Endothelial cell of hepatic sinusoid (primary cell): ENCODE results near the gene SOAT2.
"Not testable (repeated sequence)": the region's sequence is repeated elsewhere in the genome, so short reads cannot be mapped to it uniquely, and the experiment has no call there.

ENCODE experiments used
- in situ Hi-C: cut with HindIII; loops from 2 replicates; pipeline ENCODE4 v1.10.0; 2017; ENCODE audit warnings: low sequenced_read_pairs

The SOAT2 gene

GRCh38 chr12:53100466-53101151, 2.7 kb upstream of the SOAT2 start:
- in situ Hi-C loops: loop anchor here (5.0 kb wide), 1 partner anchor 33 kb away; no protein-coding TSS in a partner anchor

- in situ Hi-C loops: loop anchor here (5.0 kb wide), 1 partner anchor 34 kb away; no protein-coding TSS in a partner anchor
Observed at GRCh38 chr12:53101266-53101665, 2.0 kb upstream of the SOAT2 start.

GRCh38 chr12:53101931-53102781, 1.1 kb upstream of the SOAT2 start:
- in situ Hi-C loops: loop anchor here (5.0 kb wide), 1 partner anchor 35 kb away; no protein-coding TSS in a partner anchor

DNA sequence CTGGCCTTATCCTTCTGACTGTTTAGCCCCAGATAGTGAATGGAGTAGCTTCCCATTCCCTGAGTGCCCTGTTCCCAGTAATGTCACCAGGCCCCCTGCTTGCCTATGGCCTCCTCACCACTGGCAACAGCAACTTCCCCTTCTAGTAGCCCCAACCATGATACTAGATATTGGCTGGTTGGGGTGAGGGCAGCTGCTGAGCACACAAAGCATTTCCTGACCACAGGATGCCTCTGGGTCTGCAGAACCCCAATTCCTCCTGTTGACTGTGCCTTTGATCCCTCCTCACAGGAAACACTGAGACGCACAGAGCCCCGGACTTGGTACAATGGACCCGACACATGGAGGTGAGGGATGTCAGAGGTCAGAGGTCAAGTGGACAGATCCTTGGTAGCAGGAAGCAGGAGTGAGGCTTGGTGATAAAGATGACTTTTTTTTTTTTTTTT, 597 bp downstream of the SOAT2 start:
- in situ Hi-C loops: loop anchor here (5.0 kb wide), 1 partner anchor 37 kb away; no protein-coding TSS in a partner anchor

GRCh38 chr12:53105256-53105655, 2.0 kb downstream of the SOAT2 start:
- in situ Hi-C loops: no loop called here

DNA sequence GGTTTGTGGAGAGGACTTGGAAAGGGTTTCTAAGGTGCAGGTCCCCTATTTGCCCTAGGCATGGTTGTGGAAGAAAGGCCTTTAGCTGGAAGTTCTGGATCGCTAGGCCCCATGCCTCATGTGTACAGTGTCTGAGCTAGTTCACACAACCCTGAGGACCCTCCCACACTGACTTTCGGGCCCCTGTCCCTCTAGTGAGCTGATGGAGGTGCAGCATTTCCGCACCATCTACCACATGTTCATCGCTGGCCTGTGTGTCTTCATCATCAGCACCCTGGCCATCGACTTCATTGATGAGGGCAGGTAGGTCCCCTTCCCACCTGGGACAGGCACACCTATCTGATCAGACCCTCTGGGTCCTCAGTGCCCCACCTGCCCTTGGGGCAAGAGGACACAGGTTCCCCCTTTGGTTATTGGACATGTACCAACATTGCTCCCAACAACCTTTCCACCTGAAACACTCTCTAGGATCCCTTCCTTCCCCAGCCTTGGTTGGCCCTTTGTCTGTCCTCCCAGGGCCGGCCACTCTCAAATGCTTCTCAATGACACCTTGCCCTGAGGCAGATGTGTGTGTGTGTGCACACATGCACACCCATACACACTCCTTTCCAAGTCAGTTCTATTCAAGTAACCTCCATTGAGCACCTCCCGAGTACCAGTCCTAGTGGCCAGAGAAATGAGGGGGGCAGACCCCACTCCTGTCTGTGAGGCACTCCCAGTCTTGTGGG, 2.6 kb downstream of the SOAT2 start:
- in situ Hi-C loops: no loop called here

DNA sequence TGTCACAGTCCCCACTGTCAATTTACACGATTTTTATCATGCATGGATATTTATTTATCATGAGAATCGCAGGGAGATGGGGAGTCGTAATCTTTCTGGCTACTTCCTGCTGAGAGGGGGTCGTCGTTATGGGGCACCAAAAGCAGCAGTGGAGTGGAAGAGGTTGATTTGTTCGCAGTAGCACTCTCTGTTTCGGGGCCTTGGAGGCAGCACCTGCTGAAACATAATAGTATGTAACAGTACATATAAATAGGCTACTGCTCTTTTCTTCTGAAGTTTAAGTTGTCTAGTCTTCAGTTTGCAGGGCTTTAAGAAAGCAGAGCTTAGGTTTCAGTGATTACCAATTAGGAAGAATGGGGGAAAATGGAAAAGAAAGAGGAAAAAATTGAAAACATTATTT, 3.8 kb downstream of the SOAT2 start:
- in situ Hi-C loops: no loop called here

GRCh38 chr12:53112431-53112830, 9.1 kb downstream of the SOAT2 start:
- in situ Hi-C loops: not testable (repeated sequence)

DNA sequence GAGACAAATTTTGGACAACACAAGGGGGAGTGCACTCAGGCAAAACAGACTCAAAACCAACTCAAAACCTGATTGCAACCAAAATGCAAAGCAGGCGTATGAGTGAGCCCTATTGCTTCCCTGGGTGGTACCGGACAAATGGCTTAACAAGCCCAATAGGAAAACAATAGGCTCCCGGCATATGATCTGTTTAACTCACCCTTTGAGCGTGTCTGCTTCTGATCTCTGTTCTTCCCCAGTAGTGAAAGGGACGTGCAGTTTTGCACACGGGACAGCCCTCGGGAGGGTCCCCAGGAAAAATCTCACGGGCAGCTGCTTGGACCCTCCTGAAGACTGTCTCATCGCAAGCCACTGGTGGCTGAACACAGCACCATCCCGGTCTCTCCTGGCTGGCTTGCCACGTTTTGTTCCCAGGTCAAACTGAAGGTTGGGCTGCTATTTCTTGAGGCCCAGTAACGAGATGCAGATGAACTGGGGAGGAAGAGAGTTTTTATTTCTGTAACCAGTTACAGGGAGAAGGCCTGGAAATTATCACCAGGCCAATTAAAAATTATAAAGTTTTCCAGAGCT, 9.9 kb downstream of the SOAT2 start:
- in situ Hi-C loops: no loop called here

DNA sequence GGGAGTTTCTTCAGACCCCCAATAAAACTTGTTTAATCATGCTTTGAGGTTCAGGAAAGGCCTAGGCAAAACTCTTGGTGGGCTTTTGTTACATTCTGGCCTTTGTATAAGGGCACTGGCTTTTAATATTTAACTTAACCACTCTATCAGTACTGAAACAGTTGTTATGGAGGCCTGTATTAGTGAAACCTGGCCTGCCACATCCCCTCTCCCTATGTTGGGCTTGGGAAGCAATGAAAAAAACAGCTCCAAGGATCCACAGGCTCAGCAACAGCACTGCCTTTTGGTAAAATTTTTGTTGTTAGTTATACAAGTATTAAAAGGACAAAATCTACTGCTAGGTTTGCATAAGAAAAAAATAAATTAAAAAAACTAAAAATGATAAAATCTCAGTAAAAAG, 10.7 kb downstream of the SOAT2 start:
- in situ Hi-C loops: no loop called here

GRCh38 chr12:53115112-53115890, 12.0 kb downstream of the SOAT2 start:
- in situ Hi-C loops: no loop called here

- in situ Hi-C loops: no loop called here
Observed at GRCh38 chr12:53115891-53116648, 12.8 kb downstream of the SOAT2 start.

- in situ Hi-C loops: no loop called here
Observed at GRCh38 chr12:53118751-53119300, 15.5 kb downstream of the SOAT2 start.

- in situ Hi-C loops: no loop called here
Observed at GRCh38 chr12:53120685-53121525, 17.6 kb downstream of the SOAT2 start.

DNA sequence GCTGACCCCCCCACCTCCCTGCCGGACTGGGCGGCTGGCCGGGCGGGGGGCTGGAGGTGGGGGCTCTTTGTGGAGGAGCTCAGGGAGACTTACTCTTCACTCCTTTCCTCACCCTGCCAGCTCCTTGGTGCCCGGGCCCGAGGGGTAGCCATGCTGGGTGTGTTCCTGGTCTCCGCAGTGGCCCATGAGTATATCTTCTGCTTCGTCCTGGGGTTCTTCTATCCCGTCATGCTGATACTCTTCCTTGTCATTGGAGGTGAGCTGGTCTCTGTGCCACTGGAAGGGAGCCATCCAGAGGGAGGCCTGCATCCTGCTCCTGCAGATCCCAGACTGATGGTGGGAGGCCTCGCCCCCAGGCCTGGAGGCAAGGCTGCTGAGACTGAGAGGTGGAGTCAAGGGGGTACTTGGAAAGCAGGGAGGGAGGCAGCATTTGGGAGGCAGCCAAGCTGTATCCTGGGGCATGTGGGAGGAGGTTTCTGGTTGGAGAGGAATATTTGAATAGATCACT, 19.7 kb downstream of the SOAT2 start:
- in situ Hi-C loops: no loop called here

- in situ Hi-C loops: no loop called here
Observed at GRCh38 chr12:53123578-53124351, 20.5 kb downstream of the SOAT2 start.

DNA sequence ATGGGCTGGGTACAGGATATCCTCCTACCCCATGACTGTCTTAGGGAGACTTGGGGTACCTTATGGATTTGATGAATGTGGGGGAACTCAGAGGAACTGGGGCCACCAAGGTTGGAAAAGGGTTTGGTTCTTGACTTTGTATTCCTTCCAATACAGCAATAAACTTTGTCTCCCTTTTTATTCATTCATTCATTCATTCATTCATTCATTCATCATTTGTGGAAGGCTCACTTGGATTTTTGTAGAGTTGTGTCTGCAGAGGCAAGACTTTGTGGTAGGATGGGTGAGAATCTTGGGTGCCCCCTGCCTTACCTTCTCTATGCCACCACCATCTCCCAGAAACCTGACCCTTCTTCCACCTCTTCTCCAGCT, 21.1 kb downstream of the SOAT2 start:
- in situ Hi-C loops: no loop called here
